Activated CD8-positive, alpha-beta memory T cell treated with anti-CD3 and anti-CD28 coated beads for 1 hour (primary cell): Measurements from ENCODE around the gene NDST4.

Experiments used
- DNase-seq, 2 donors: peaks; one replicate each; pipeline ENCODE4 v3.0.0-alpha.2; 2020; ENCODE audit warnings: low read depth in 1 of 2; ENCODE audit errors: extremely low read depth in 1 of 2

NDST4 gene

DNA sequence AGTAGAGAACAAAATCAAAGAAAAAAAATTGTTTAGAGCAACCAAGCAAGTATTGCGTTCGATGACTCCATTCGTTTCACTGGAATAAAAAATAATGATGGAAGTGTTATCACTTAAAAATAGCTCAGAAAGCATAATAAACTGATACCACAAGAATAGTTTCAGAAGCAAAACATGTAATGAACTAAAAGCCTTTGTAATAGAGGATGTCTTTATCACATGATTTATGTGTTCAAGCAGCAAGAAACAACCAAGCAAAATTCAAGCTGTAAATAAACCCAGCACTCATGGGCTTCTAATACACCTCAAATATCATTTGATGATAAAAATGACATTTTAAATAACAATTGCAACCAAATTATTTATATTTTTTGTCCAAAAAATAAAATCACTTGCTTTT is 192.2 kb downstream of the NDST4 start:
- no peak for DNase-seq

GRCh38 chr4:114911111-114911510 is 202.3 kb downstream of the NDST4 start:
- no peak for DNase-seq

GRCh38 chr4:114907568-114907967 is 205.9 kb downstream of the NDST4 start:
- no peak for DNase-seq

GRCh38 chr4:114905017-114905416 is 208.4 kb downstream of the NDST4 start:
- no peak for DNase-seq

GRCh38 chr4:114900934-114901333 is 212.5 kb downstream of the NDST4 start:
- DNase-seq: no peak

GRCh38 chr4:114890773-114891172 is 222.6 kb downstream of the NDST4 start:
- no peak for DNase-seq

DNA sequence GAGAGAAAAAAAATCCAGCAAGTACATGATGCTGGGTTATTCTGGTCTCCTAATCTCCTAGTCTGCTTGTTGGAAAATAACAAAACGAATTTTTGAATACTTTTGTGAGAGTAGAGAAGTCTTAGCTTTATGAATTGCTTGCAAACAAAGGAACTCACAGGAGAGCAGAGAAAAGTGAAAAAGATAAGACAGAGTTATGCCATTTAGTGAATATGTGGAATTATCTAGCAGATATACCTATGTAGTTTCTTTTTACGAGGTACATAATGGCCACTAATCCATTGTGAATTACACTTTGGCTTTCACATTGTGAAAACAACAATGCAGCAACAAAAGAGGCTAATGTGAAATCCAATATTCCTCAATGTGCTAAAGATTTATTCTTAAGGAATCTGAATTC is 226.7 kb downstream of the NDST4 start:
- no peak for DNase-seq

GRCh38 chr4:114883641-114884040 is 229.8 kb downstream of the NDST4 start:
- DNase-seq: no peak

- DNase-seq: no peak
These were observed 233.3 kb downstream of the NDST4 start for GRCh38 chr4:114879916-114880669.

GRCh38 chr4:114875630-114876029 is 237.8 kb downstream of the NDST4 start:
- no peak for DNase-seq

GRCh38 chr4:114874321-114874720 is 239.1 kb downstream of the NDST4 start:
- no peak for DNase-seq

GRCh38 chr4:114870987-114871386 is 242.4 kb downstream of the NDST4 start:
- no peak for DNase-seq

GRCh38 chr4:114866901-114867670 is 246.3 kb downstream of the NDST4 start:
- DNase-seq: no peak

GRCh38 chr4:114864060-114864459 is 249.4 kb downstream of the NDST4 start:
- DNase-seq: no peak

DNA sequence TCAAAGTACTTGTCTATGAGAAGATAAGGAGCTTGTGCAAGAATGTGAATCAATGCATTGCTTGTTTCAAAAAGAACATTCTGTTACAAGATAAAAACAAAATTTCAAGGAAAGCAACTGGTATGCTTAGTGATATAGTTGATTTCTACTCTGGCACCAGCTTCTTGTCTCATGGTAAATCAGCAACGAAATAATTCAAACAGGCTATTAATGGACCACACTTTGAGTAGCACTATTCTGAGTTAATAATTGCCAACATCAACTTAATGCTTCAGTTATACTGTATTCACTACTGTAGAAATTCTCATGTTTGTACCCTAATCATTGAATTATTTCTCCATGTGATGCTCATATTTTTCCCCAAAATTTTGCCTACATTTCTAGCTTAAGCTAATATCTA is 252.6 kb downstream of the NDST4 start:
- no peak for DNase-seq

- no peak for DNase-seq
These were observed 255.6 kb downstream of the NDST4 start for GRCh38 chr4:114857831-114858230.

DNA sequence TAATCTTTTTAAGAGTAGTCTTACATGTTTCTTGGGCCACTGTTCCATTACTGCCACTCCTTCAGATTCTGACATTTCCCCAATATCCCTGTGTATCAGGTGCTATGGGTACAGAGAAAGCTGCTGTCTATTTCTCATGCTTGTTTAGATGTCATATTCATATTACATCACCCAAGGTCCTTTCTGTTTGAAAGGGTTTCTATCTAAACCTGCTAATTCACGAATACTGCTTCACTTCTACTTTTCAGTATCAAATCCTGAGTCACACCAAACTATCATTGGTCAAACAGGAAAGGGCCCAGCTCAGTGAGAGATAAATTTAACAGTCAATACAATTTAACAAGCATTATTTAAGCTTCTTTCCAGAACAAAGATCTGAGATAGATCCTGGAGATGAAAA is 273.4 kb downstream of the NDST4 start:
- no peak for DNase-seq

DNA sequence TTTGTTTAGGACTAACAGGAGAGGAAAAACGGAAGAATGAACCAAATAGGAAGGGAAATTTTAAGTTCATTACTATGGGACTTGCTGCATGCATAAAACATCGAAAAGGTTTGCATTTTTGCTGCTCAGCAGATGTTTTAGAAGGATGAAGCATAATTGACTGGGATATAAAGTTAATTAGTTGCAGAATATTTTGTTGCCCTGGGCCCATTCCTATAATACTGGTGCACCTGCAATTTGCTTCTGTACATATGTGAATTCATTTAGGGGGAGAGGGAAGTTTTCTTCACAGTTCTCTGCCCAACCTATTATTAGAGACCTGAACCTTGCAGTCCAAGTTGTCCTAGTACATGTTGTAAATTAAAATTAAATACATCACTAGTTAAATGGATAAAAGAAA is 282.8 kb downstream of the NDST4 start:
- no peak for DNase-seq

DNA sequence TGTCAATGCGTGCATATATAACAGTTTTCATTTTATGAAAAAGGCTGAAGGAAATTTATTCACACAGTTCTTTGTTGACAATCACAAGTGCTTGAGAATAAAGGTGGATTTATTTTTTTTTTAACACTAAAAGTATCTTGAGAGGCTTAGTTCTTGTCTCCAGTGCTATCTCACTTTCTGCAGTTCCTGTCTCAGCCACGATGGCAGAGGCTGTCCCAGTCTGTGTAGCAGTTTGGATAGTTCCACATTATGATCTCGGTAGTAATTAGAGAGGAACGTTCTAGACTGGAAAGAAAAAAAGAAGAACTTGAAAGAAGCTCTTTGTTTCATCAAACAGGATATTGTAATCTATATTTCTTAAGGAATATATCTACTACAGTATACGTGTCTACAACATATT is 285.8 kb downstream of the NDST4 start:
- DNase-seq: no peak

GRCh38 chr4:114815760-114816159 is 297.7 kb downstream of the NDST4 start:
- no peak for DNase-seq

GRCh38 chr4:114813961-114814360 is 299.5 kb downstream of the NDST4 start:
- DNase-seq: no peak

- no peak for DNase-seq
These were observed 301.7 kb downstream of the NDST4 start for GRCh38 chr4:114811564-114812301.
